ENCODE measurements around the gene LEF1.

DNA sequence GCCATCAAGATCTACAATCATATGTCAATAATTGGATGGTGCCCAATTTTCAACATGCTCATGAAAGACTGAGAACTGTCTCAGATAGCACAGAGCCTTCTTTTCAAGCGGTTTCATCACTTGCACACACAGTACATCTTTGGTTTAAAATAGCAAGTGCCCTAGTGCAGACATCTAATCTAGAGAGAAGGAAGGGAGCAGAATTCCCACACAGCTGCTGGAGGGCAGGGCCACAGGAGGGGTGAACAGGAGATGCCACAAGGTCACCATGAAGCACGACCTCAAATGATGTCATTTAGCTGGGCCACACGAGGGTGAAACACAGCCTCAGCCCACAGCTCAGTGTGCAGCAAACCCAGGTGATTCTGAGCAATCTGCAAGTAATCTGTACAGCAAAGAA, 24.3 kb downstream of the LEF1 start:
- no peak for TF ChIP-seq JUND (IDR thresholded peaks at IDR 0.05; ENCODE audit: low read length)
- no peak for TF ChIP-seq RBBP5 (IDR thresholded peaks at IDR 0.05; ENCODE audit: borderline replicate concordance, low read depth, low read length)
- no peak for TF ChIP-seq RNF2 (IDR thresholded peaks at IDR 0.05; ENCODE audit: borderline replicate concordance, low read depth, low read length, missing control alignments, poor library complexity, severe bottlenecking)
- no peak for TF ChIP-seq KDM1A (IDR thresholded peaks at IDR 0.05; ENCODE audit: borderline replicate concordance, low read length)
- TF ChIP-seq SIN3A (conservative IDR thresholded peaks at IDR 0.05 in 1 of 2, IDR thresholded peaks at IDR 0.05 in 1 of 2; ENCODE audit: low read depth in 1 of 2, low read length in 2 of 2): no peak
- no peak for TF ChIP-seq USF2 (IDR thresholded peaks at IDR 0.05; ENCODE audit: low read length)
- TF ChIP-seq EZH2 (IDR thresholded peaks at IDR 0.05; ENCODE audit: low read depth, low read length, severe bottlenecking): no peak
- TF ChIP-seq, protein P1, sequence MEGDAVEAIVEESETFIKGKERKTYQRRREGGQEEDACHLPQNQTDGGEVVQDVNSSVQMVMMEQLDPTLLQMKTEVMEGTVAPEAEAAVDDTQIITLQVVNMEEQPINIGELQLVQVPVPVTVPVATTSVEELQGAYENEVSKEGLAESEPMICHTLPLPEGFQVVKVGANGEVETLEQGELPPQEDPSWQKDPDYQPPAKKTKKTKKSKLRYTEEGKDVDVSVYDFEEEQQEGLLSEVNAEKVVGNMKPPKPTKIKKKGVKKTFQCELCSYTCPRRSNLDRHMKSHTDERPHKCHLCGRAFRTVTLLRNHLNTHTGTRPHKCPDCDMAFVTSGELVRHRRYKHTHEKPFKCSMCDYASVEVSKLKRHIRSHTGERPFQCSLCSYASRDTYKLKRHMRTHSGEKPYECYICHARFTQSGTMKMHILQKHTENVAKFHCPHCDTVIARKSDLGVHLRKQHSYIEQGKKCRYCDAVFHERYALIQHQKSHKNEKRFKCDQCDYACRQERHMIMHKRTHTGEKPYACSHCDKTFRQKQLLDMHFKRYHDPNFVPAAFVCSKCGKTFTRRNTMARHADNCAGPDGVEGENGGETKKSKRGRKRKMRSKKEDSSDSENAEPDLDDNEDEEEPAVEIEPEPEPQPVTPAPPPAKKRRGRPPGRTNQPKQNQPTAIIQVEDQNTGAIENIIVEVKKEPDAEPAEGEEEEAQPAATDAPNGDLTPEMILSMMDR (IDR thresholded peaks at IDR 0.05; ENCODE audit: control extremely low read depth in 1 of 3, insufficient read depth in 1 of 3, low read depth in 1 of 3, low read length in 3 of 3): no peak

Measured in H1 (cell line).